Urinary bladder (tissue), 4 donors: Measurements from ENCODE around the gene MYL4. TPM values are rescaled to one million over a fixed set of nuclear protein-coding genes. Genes with fewer than 3 reads are reported as not detected.
"Not testable (repeated sequence)": the region's sequence is repeated elsewhere in the genome, so short reads cannot be mapped to it uniquely, and the experiment has no call there.

Source experiments
- DNase-seq: peaks from one replicate; pipeline ENCODE4 v3.0.0-alpha.2; 2015; ENCODE audit errors: extremely low spot score
- H3K27ac ChIP-seq: one replicate; pipeline ENCODE4 v1.5.1; 2013; ENCODE audit warnings: low read depth, mild to moderate bottlenecking, moderate library complexity
- H3K36me3 ChIP-seq: one replicate; pipeline ENCODE4 v1.6.1; 2013; ENCODE audit warnings: mild to moderate bottlenecking, moderate library complexity; ENCODE audit not compliant: insufficient read depth
- H3K4me1 ChIP-seq: one replicate; pipeline ENCODE4 v1.6.1; 2013; ENCODE audit warnings: mild to moderate bottlenecking, moderate library complexity; ENCODE audit not compliant: insufficient read depth
- H3K4me3 ChIP-seq: one replicate; pipeline ENCODE4 v1.5.1; 2013; ENCODE audit warnings: low read depth, low read length
- WGBS: extraction: QIAGEN DNeasy Blood & Tissue Kit; methylation state at CpG from one replicate; pipeline ENCODE4 v1.1.7; 2013; 5-methylcytosine and 5-hydroxymethylcytosine counted together
- polyA plus RNA-seq: library from polyadenylated mRNA; stranded (reverse); fragments of 200-250 nt; gene quantifications from one replicate; pipeline ENCODE4 v1.2.3, GENCODE V29; 2013
- small RNA-seq: library from RNA; depleted of rRNA; stranded (forward); fragments of <200 nt; gene quantifications from one replicate; pipeline ENCODE3, GENCODE V24; 2014
- total RNA-seq: library from RNA; depleted of rRNA; stranded (reverse); fragments of >200 nt; gene quantifications from one replicate; pipeline ENCODE4 v1.2.3, GENCODE V29; 2014
- donor health status: healthy with polysubstance abuse.
- donor health status: healthy.

Gene MYL4
- total and polyA plus RNA-seq, 2 donors: 0.53 to 31.7 TPM

DNA sequence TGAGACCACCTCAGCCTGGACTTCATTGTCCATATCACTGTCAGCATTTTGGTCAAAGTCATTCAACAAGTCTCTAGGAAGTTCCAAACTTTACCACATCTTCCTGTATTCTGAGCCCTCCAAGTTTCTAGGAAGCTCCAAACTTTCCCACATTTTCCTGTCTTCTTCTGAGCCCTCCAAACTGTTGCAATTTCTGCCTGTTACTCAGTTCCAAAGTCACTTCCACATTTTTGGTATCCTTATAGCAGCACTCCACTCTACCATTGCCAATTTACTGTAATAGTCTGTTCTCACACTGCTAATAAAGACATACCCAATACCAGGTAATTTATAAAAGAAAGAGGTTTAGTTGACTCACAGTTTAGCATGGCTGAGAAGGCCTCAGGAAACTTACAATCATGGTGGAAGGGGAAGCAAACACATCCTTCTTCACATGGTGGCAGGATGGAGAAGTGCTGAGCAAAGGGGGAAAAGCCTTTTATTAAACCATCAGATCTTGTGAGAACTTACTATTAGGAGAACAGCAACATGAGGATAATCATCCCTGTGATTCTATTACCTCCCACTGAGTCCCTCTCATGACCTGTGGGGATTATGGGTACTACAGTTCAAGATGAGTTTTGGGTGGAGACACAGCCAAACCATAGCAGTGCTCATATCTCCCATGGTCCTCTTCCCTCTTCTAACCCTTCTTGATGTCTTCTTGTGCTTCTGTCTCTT, 60.6 kb downstream of the MYL4 start:
- not testable (repeated sequence) for H3K4me3 ChIP-seq, H3K27ac ChIP-seq, H3K4me1 ChIP-seq, DNase-seq, H3K36me3 ChIP-seq

- no peak for DNase-seq
- H3K4me1 ChIP-seq: peaks cover 2% of the 10 kb centered on the region
- H3K27ac ChIP-seq: no peak overlapping the region
- H3K36me3 ChIP-seq: no peaks in the 10 kb centered on the region
- no peak overlapping the region for H3K4me3 ChIP-seq
- WGBS: 90% methylated on average over 2 of the region's 2 CpGs
Measured at GRCh38 chr17:47270946-47271705, 62.0 kb downstream of the MYL4 start.

DNA sequence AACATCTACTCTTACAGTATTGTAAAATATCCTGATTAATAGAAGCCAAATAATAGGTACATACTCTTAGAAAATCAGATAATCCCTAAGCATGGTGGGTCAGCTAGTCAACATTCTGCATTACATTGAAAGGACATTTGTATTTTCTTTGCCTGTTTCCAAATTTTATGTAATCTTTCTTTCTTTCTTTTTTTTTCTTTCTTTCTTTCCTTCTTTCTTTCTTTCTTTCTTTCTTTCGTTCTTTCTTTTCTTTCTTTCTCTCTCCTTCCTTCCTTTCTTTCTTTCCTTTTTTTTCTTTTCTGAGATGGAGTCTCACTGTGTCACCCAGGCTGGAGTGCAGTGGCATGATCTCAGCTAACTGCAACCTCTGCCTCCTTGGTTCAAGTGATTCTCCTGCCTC, 63.3 kb downstream of the MYL4 start:
- DNase-seq: no peak
- no peaks in the 10 kb centered on the region for H3K36me3 ChIP-seq
- H3K4me3 ChIP-seq: no peak overlapping the region
- no peak overlapping the region for H3K27ac ChIP-seq
- peaks cover 2% of the 10 kb centered on the region for H3K4me1 ChIP-seq
- 88% methylated on average over 1 of the region's 1 CpG for WGBS

- peaks cover 2% of the 10 kb centered on the region for H3K4me1 ChIP-seq
- no peak overlapping the region for H3K27ac ChIP-seq
- H3K36me3 ChIP-seq: no peaks in the 10 kb centered on the region
- DNase-seq: no peak
- H3K4me3 ChIP-seq: no peak overlapping the region
- WGBS: 97% methylated on average over 2 of the region's 2 CpGs
Measured at GRCh38 chr17:47273245-47273644, 64.1 kb downstream of the MYL4 start.

Small RNAs within 50 kb of the gene (small RNA-seq; reads per million reads assigned to genes)
- not detected for gene RNU7-186P

Other genes with a start within 250 kb of the MYL4 start
- gene RPRML, start 230.1 kb upstream of the MYL4 start, total RNA-seq: not detected
- gene RPRML, start 230.1 kb upstream of the MYL4 start, polyA plus RNA-seq: not detected
- 110 TPM for gene CDC27, start 20.1 kb upstream of the MYL4 start, total RNA-seq
- gene CDC27, start 20.1 kb upstream of the MYL4 start, polyA plus RNA-seq: 33.8 TPM
- 20.2 TPM for gene ITGB3, start 44.5 kb downstream of the MYL4 start, total RNA-seq
- 19.2 TPM for gene ITGB3, start 44.5 kb downstream of the MYL4 start, polyA plus RNA-seq
- 25.0 TPM for gene EFCAB13, start 114.6 kb downstream of the MYL4 start, total RNA-seq
- 1.4 TPM for gene EFCAB13, start 114.6 kb downstream of the MYL4 start, polyA plus RNA-seq